Bronchial epithelial cell (primary cell): ENCODE data around the gene IDS. TPM values are rescaled to one million over a fixed set of nuclear protein-coding genes. Genes with fewer than 3 reads are reported as not detected.

Experiments used
- DNase-seq: peaks from one replicate; pipeline ENCODE4 v3.0.0-alpha.2; 2010; ENCODE audit warnings: low read depth
- FAIRE-seq: peaks from 2 replicates; lab custom pipeline; 2011; peaks lifted over from hg19 to GRCh38; lab: Jason Lieb, UNC
- H3K27me3 ChIP-seq: 2 replicates; pipeline ENCODE4 v1.5.1; 2011; ENCODE audit warnings: low read length; ENCODE audit not compliant: control insufficient read depth, insufficient read depth
- H3K36me3 ChIP-seq: 2 replicates; pipeline ENCODE4 v1.5.1; 2011; ENCODE audit warnings: low read length; ENCODE audit not compliant: control insufficient read depth, insufficient read depth
- H3K4me3 ChIP-seq: 2 replicates; pipeline ENCODE4 v1.5.1; 2011; ENCODE audit warnings: mild to moderate bottlenecking, low read depth, low read length, control low read depth
- total RNA-seq: library from RNA; depleted of rRNA; stranded (reverse); fragments of >200 nt; gene quantifications from 2 replicates; pipeline ENCODE4 v1.2.1, GENCODE V29; 2014
- TF ChIP-seq, protein P1 (sequence below): IDR thresholded peaks from 2 replicates; pipeline ENCODE4 v1.5.1; 2011; ENCODE audit warnings: mild to moderate bottlenecking, moderate library complexity, low read length, control low read depth, inconsistent platforms; ENCODE audit not compliant: insufficient read depth, severe bottlenecking

IDS gene
- total RNA-seq, 1 donor from 2014 or later, result 12.4 TPM

DNA sequence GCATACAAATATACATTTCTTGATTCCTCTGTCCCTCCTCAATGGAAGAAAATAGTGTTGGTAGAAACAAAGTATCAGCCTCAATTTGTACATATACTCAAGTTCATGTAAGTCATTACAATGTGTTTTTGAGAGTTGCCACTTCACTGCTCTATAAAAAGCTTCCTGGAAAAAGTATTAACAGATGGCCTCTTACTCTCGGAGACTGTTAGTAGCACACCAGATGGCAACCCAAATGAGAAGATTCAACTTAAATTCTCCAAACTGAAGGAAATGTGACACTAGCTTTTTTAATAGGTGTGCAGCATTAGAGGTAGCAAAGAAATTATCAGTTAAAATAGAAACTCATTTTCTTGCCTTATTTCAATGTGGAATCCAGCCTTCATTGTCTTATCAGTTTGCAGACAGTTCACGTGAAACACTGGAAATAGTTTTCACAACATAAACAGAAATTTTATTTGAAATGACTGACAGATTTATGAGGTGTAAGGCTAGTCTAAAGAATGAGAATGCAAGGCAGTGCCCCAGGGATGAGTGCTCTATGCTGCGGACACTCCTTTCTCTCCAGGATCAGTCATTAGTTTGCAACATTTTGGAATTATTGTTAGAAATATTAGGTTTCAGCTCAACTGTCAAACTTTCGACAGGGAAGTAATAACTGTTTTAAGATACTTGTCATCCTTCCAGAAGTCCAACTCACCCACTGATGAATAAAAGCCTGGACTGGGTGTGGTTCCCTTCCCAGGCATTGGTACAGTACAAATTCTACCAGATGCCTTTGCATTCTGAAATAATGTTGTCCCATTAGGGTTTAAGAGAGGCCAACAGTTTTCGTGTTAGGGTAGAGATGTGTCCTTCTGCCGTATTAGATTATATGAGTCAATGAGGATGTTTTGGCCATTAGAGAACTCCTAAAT lies 50.9 kb downstream of the IDS start:
- DNase-seq, result peak; percentile 4
- H3K27me3 ChIP-seq, result no peaks in the 10 kb centered on the region
- H3K4me3 ChIP-seq, result no peak overlapping the region
- H3K36me3 ChIP-seq, result no peaks in the 10 kb centered on the region
- TF ChIP-seq, protein P1, sequence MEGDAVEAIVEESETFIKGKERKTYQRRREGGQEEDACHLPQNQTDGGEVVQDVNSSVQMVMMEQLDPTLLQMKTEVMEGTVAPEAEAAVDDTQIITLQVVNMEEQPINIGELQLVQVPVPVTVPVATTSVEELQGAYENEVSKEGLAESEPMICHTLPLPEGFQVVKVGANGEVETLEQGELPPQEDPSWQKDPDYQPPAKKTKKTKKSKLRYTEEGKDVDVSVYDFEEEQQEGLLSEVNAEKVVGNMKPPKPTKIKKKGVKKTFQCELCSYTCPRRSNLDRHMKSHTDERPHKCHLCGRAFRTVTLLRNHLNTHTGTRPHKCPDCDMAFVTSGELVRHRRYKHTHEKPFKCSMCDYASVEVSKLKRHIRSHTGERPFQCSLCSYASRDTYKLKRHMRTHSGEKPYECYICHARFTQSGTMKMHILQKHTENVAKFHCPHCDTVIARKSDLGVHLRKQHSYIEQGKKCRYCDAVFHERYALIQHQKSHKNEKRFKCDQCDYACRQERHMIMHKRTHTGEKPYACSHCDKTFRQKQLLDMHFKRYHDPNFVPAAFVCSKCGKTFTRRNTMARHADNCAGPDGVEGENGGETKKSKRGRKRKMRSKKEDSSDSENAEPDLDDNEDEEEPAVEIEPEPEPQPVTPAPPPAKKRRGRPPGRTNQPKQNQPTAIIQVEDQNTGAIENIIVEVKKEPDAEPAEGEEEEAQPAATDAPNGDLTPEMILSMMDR, result no peak
- no peak for FAIRE-seq

- H3K27me3 ChIP-seq, result no peaks in the 10 kb centered on the region
- FAIRE-seq, result no peak
- TF ChIP-seq, protein P1, result no peak
- DNase-seq, result peak; percentile 67
- H3K4me3 ChIP-seq, result no peak overlapping the region
- H3K36me3 ChIP-seq, result no peaks in the 10 kb centered on the region
These were observed 52.1 kb downstream of the IDS start for GRCh38 chrX:149453030-149453429.

DNA sequence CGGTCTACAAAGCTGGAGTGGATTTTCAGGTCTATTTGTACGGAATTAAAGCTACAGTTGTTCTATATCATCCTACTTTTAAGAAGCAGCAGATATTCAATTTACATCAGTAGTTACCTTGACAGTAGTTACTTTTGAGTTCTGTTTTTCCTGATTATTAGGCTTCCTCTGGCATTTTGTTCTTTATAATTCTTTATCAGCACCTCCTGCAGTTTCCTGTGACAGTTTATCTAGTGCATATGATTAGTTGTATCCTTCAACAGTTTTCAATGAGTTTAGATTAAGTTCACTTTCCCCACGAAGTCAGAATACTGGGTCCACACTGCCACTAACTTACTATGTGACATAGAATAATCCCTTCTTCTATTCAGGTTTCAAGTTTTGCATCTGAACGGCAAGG lies 71.7 kb downstream of the IDS start:
- Histone ChIP-seq H3K27me3 (no peaks in the 10 kb centered on the region), H3K36me3 (no peaks in the 10 kb centered on the region), H3K4me3 (no peak overlapping the region)
- TF ChIP-seq, protein P1, result no peak
- no peak for FAIRE-seq
- no peak for DNase-seq

- FAIRE-seq, result no peak
- no peak for DNase-seq
- H3K4me3 ChIP-seq, result no peak overlapping the region
- TF ChIP-seq, protein P1, result no peak
- H3K36me3 ChIP-seq, result no peaks in the 10 kb centered on the region
- H3K27me3 ChIP-seq, result no peaks in the 10 kb centered on the region
These were observed 72.1 kb downstream of the IDS start for GRCh38 chrX:149433051-149433450.

Other genes starting within 250 kb of the IDS start
- 19.5 and 20.1 TPM in 2 replicates for gene EOLA1, start 35.7 kb upstream of the IDS start, total RNA-seq
- gene HSFX3, start 44.6 kb upstream of the IDS start, total RNA-seq, result not detected in 2 replicates
- not detected in 2 replicates for gene MAGEA9B, start 82.2 kb upstream of the IDS start, total RNA-seq
- gene HSFX2, start 90.0 kb upstream of the IDS start, total RNA-seq, result not detected in 2 replicates
- 20.3 and 27.0 TPM in 2 replicates for gene TMEM185A, start 126.5 kb upstream of the IDS start, total RNA-seq
- gene MAGEA11, start 206.8 kb upstream of the IDS start, total RNA-seq, result not detected in 2 replicates